HG03175 (cell line): ENCODE data around the gene RPL37.
"Not testable (repeated sequence)": the region's sequence is repeated elsewhere in the genome, so short reads cannot be mapped to it uniquely, and the experiment has no call there.

Source experiments
- ATAC-seq: cut with Tn5 transposase; IDR thresholded peaks from one replicate; pipeline ENCODE4 v1.9.1; 2021; ENCODE audit warnings: mild to moderate bottlenecking, moderate library complexity; ENCODE audit not compliant: unreplicated experiment

RPL37 gene

GRCh38 chr5:40834849-40835787 is at the start of gene RPL37:
Gene RPL37 (minus strand): TSS chr5:40835222. CDS start chr5:40835185, 37 bp downstream.
- ATAC-seq: peak; percentile 95

GRCh38 chr5:40883051-40883450 is 48.0 kb upstream of the RPL37 start:
- ATAC-seq: not testable (repeated sequence)

DNA sequence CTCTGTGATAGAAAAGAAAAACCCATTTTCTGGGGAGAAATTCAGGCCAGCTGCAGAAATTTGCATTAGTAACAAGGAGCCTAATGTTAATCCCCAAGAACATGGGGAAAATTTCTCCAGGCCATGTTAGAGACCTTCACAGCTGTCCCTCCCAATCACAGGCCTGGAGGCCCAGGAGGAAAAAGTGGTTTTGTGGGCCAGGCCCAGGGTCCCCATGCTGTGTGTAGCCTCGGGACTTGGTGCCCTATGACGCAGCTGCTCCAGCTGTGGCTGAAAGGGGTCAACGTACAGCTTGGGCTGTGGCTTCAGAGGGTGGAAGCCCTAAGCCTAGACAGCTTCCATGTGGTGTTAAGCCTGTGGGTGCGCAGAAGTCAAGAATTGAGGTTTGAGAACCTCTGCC is 47.3 kb upstream of the RPL37 start:
- ATAC-seq: no peak

DNA sequence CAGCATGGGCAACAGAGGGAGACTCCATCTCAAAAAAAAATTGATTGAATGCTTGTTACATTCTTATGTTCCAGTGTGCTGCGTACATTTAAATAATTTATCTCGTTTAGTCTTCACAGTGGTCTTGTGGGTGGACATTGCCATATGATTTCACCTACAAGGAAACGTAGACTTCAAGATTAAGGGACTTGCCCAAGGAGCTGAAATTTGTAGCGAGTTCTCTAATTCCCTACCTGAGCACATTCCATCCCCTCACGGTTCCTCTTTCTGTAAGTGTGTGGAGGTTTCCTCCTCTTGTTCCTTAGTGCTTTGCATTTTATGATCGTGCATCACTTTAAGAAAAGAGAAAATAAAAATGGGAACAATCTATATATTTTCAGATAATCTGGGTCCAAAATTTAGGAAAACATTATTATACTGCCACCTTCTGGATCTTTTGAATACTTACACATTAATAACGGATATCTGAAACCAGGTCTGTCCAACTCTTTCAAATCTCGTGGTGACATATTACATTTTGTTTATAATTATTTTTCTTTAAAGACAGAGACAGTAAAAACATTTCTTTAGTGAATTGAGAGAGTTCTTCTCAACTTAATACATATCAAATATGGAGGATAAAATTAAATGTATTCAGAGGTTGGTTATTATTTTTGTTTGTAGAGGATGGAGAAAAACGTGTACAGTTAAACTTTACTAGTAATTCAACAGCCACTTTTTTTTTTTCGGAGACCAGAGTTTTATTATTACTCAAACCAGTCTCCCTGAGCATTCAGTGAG is 44.3 kb upstream of the RPL37 start:
- peak; percentile 53 for ATAC-seq

GRCh38 chr5:40877371-40877988 is 42.5 kb upstream of the RPL37 start:
- ATAC-seq: no peak

GRCh38 chr5:40875958-40876357 is 40.9 kb upstream of the RPL37 start:
- ATAC-seq: no peak

DNA sequence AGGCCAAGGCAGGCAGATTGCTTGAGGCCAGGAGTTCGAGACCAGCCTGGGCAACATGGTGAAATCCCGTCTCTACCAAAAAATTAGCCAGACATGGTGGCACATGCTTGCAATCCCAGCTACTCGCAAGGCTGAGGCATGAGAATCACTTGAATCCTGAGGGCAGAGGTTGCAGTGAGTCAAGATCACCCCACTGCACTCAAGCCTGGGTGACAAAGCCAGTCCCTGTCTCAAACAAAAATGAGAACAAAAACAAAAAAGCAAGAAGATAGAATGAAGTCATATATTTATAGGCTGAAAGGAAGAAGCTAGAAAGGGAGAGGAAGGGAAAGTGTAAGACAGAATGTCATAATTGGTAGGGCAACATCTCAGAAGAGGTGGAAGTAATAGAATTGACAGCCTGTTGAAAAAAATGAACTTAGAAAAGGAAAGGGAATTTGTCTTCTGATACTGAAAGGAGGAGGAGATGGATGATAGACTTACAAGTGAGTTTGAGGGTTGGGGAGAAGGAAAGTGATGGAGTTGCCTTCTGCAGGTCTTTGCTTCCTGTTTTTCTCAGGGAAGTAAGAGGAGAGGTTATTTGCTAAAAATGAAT is 38.4 kb upstream of the RPL37 start:
- no peak for ATAC-seq

GRCh38 chr5:40872253-40872652 is 37.2 kb upstream of the RPL37 start:
- peak; percentile 41 for ATAC-seq

GRCh38 chr5:40871177-40871576 is 36.2 kb upstream of the RPL37 start:
- ATAC-seq: no peak

DNA sequence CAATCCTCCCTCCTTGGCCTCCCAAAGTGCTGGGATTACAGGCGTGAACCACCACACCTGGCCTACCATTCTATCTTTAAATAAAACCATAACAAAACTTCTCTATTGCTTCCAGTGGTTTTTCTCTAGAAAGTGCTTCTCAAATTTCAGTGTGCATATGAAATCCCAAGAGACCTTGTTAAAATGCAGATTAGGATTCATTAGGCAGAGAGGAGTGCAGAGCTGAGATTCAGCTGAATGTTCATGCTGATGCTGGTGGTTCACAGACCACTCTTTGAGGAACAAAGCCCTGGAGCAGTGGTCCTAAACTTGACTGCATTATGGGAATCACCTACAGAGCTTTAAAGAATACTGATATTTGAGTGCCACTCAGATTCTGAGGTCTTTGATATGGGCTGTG is 34.4 kb upstream of the RPL37 start:
- ATAC-seq: no peak

GRCh38 chr5:40866844-40867243 is 31.8 kb upstream of the RPL37 start:
- ATAC-seq: no peak

DNA sequence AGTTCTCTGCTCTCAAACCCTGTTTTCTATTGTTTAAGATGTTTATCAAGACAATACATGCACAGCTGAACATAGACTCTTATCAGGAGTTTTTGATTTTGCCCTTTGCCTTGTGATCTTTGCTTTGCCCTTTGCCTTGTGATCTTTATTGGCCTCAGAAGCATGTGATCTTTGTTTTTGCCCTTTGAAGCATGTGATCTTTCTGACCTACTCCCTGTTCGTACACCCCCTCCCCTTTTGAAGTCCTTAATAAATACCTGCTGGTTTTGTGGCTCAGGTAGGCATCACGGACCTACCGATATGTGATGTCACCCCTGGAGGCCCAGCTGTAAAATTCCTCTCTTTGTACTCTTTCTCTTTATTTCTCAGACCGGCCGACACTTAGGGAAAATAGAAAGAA is 30.0 kb upstream of the RPL37 start:
- ATAC-seq: not testable (repeated sequence)

GRCh38 chr5:40860711-40861110 is 25.7 kb upstream of the RPL37 start:
- ATAC-seq: no peak

DNA sequence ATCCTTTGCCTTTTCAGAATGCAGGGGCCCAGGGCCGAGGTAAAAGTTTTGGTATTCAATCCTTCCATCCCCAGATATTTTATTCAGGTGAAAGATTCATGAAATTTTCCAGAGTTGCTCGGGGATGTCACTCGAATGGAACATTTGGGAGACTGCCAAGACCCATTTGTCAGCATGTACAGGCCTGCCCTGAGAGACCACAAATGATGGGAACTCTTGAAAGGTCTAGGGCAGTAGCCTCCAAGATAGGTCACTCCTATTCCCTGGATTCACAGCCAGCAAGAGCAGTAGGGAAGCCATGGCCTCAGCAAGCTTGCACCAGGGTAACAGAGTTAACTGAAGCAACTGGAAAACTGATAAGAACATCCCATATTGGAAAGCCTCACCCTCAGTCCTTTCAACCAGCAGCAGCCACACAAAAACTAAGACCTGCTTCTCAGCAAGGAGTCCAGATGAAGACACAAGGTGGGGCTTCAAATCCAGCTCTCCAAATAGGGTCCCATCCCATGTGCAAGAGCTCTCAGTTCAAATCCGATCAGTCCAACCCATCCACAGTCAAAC is 18.7 kb upstream of the RPL37 start:
- no peak for ATAC-seq

GRCh38 chr5:40847525-40847924 is 12.5 kb upstream of the RPL37 start:
- no peak for ATAC-seq

GRCh38 chr5:40846371-40846770 is 11.3 kb upstream of the RPL37 start:
- ATAC-seq: no peak

- no peak for ATAC-seq
Measured at GRCh38 chr5:40844565-40844964, 9.5 kb upstream of the RPL37 start.

GRCh38 chr5:40842351-40842750 is 7.3 kb upstream of the RPL37 start:
- ATAC-seq: no peak

DNA sequence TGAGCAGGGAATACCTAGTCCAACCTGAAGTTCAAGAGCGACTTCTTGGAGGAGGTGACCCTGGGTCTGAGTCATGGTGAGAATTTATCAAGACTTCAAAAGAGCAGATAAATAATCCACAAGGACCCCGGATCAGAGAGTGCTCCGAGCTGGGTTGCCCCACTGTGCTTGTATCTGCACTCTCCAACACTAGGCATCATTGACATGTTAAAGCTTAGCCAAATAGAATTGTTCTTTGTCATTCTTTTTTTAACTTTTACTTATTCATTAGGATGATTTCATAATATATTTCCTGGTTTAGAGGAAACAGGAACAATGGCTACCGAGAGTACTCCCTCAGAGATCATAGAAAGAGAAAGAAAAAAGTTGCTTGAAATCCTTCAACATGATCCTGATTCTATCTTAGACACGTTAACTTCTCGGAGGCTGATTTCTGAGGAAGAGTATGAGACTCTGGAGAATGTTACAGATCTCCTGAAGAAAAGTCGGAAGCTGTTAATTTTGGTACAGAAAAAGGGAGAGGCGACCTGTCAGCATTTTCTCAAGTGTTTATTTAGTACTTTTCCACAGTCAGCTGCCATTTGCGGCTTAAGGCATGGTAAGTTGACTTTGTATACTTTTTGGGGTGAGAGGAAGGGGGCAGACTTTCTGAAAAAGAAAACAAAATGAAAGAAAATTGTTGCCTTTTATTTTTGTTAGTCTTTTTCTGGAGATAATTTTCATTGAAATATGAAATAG is 6.2 kb upstream of the RPL37 start, which contains the start of gene CARD6:
Gene CARD6 (plus strand): TSS at position 300 of the 738 bp plus-strand sequence. CDS start 16 bp downstream, at position 316.
- no peak for ATAC-seq

GRCh38 chr5:40838086-40838485 is 3.1 kb upstream of the RPL37 start:
- ATAC-seq: no peak
